ENCODE data around the gene UNC5B.

Gene UNC5B

GRCh38 chr10:71323407-71323806 is 111.0 kb downstream of the UNC5B start:
- no peak overlapping the region for H3K27ac ChIP-seq
- TF ChIP-seq CTCF (conservative IDR thresholded peaks at IDR 0.05): no peak

- TF ChIP-seq CTCF (conservative IDR thresholded peaks at IDR 0.05): no peak
- no peak overlapping the region for H3K27ac ChIP-seq
Observed at GRCh38 chr10:71324743-71325142, 112.4 kb downstream of the UNC5B start.

- H3K27ac ChIP-seq: no peak overlapping the region
- TF ChIP-seq CTCF (conservative IDR thresholded peaks at IDR 0.05): no peak
Observed at GRCh38 chr10:71325267-71325666, 112.9 kb downstream of the UNC5B start.

GRCh38 chr10:71326464-71326881 is 114.1 kb downstream of the UNC5B start:
- TF ChIP-seq CTCF (conservative IDR thresholded peaks at IDR 0.05): no peak
- H3K27ac ChIP-seq: no peak overlapping the region

- no peak overlapping the region for H3K27ac ChIP-seq
- TF ChIP-seq CTCF (conservative IDR thresholded peaks at IDR 0.05): no peak
Observed at GRCh38 chr10:71330789-71331404, 118.5 kb downstream of the UNC5B start.

- no peak overlapping the region for H3K27ac ChIP-seq
- TF ChIP-seq CTCF (conservative IDR thresholded peaks at IDR 0.05): no peak
Observed at GRCh38 chr10:71331736-71332135, 119.4 kb downstream of the UNC5B start.

GRCh38 chr10:71332466-71332865 is 120.1 kb downstream of the UNC5B start:
- H3K27ac ChIP-seq: no peak overlapping the region
- TF ChIP-seq CTCF (conservative IDR thresholded peaks at IDR 0.05): no peak
